HepG2 (cell line): ENCODE results near the gene CLASP1. TPM values are rescaled to one million over a fixed set of nuclear protein-coding genes. Genes with fewer than 3 reads are reported as not detected.

Source experiments
- ATAC-seq: fragments of 200-7000 bp; cut with Tn5 transposase; 3 replicates; pipeline ENCODE4 v1.9.1; 2020; ENCODE audit warnings: mild to moderate bottlenecking, moderate library complexity
- BruUV-seq: library from RNA; stranded (reverse); fragments of 400-500 nt; replicated peaks from 2 replicates; lab custom pipeline; 2021; lab: Mats Ljungman, UMichigan
- CTCF ChIA-PET: fragments of 300-600 bp; formaldehyde crosslinking; extraction: SDS; loops from one replicate; lab custom pipeline; 2021; ENCODE audit warnings: low total read pairs, inconsistent platforms, low intra/inter-chr PET ratio; lab: Yijun Ruan, JAX
- POLR2A ChIA-PET: fragments of 350-600 bp; sonication (Branson Sonifier 250); formaldehyde crosslinking; loops from one replicate; lab custom pipeline; 2020; ENCODE audit warnings: antibody characterized with exemption, inconsistent platforms; lab: Yijun Ruan, JAX
- DNase-seq: peaks from one replicate; pipeline ENCODE4 v3.0.0-alpha.2; 2015; ENCODE audit warnings: low spot score
- FAIRE-seq: peaks from 3 replicates; lab custom pipeline; 2011; peaks lifted over from hg19 to GRCh38; lab: Jason Lieb, UNC
- H2AFZ ChIP-seq: one replicate; pipeline ENCODE4 v1.6.1; 2011; ENCODE audit warnings: low read length, inconsistent platforms
- H3K27ac ChIP-seq: fragments of 300-600 bp; 3 replicates; pipeline ENCODE4 v1.8.0; 2011; ENCODE audit warnings: mixed run types, mild to moderate bottlenecking, mixed read lengths, low read length, inconsistent platforms; ENCODE audit not compliant: insufficient read depth; ENCODE audit errors: extremely low read length
- H3K27me3 ChIP-seq, 2 experiments: fragments of 200-600 bp in 1 of 2; 2 replicates in 1 of 2; 3 replicates in 1 of 2; pipeline versions ENCODE4 v1.6.0 to v1.8.0; 2011; ENCODE audit warnings: low read length in 2 of 2, mild to moderate bottlenecking in 2 of 2, moderate library complexity in 2 of 2, inconsistent platforms in 1 of 2; ENCODE audit not compliant: insufficient read depth in 2 of 2, control insufficient read depth in 1 of 2
- H3K36me3 ChIP-seq, 2 experiments: fragments of 200-600 bp in 1 of 2; replicated peaks in 1 of 2; 2 replicates in 1 of 2; 3 replicates in 1 of 2; pipeline versions ENCODE4 v1.5.1 to v1.8.0; 2011; ENCODE audit warnings: low read length in 2 of 2, inconsistent platforms in 1 of 2; ENCODE audit not compliant: insufficient read depth in 2 of 2, control insufficient read depth in 1 of 2
- H3K4me1 ChIP-seq: 2 replicates; pipeline ENCODE4 v1.5.1; 2012; ENCODE audit warnings: low read length, inconsistent platforms; ENCODE audit not compliant: insufficient read depth
- H3K4me2 ChIP-seq: 2 replicates; pipeline ENCODE4 v1.6.0; 2011; ENCODE audit warnings: low read depth, low read length, inconsistent platforms
- H3K4me3 ChIP-seq, 3 experiments: fragments of 200-600 bp in 1 of 3; sonication (generic), shearing (Covaris generic) in 1 of 3; replicated peaks in 1 of 3; 2 replicates each; pipeline ENCODE4 v1.5.1; 2011 to 2016; ENCODE audit warnings: low read length in 3 of 3, inconsistent platforms in 2 of 3, low read depth in 2 of 3, mild to moderate bottlenecking in 2 of 3, control low read depth in 1 of 3, mixed read lengths in 1 of 3; ENCODE audit not compliant: insufficient read depth in 1 of 3
- H3K79me2 ChIP-seq: one replicate; pipeline ENCODE4 v1.6.1; 2011; ENCODE audit warnings: low read length, inconsistent platforms; ENCODE audit not compliant: insufficient read depth
- H3K9ac ChIP-seq: 2 replicates; pipeline ENCODE4 v1.6.0; 2011; ENCODE audit warnings: mild to moderate bottlenecking, low read depth, low read length, inconsistent platforms; ENCODE audit not compliant: insufficient read depth
- H3K9me3 ChIP-seq: 2 replicates; pipeline ENCODE4 v1.5.1; 2012; ENCODE audit warnings: mild to moderate bottlenecking, low read length
- H4K20me1 ChIP-seq: 2 replicates; pipeline ENCODE4 v1.6.0; 2011; ENCODE audit warnings: inconsistent platforms, mild to moderate bottlenecking, low read length, moderate library complexity; ENCODE audit not compliant: insufficient read depth
- AKAP8 ChIP-seq: sonication (generic); formaldehyde crosslinking; IDR thresholded peaks from 2 replicates; pipeline ENCODE4 v1.5.1; 2020; ENCODE audit warnings: mild to moderate bottlenecking, missing genetic modification reagents
- BORCS8-MEF2B ChIP-seq: sonication (generic); formaldehyde crosslinking; IDR thresholded peaks from 2 replicates; pipeline ENCODE4 v1.8.0; 2022; ENCODE audit warnings: mild to moderate bottlenecking, missing genetic modification reagents
- E2F5 ChIP-seq: sonication (generic); formaldehyde crosslinking; conservative IDR thresholded peaks from 2 replicates; pipeline ENCODE4 v1.4.0; 2020; ENCODE audit warnings: missing genetic modification reagents
- HNF4A ChIP-seq: sonication (generic); formaldehyde crosslinking; IDR thresholded peaks from 2 replicates; pipeline ENCODE4 v1.4.0; 2020; ENCODE audit warnings: missing genetic modification reagents
- JUN ChIP-seq: sonication (generic); formaldehyde crosslinking; IDR thresholded peaks from 2 replicates; pipeline ENCODE4 v1.4.0; 2020; ENCODE audit warnings: mild to moderate bottlenecking, missing genetic modification reagents
- KLF15 ChIP-seq: sonication (generic); formaldehyde crosslinking; IDR thresholded peaks from 2 replicates; pipeline ENCODE4 v1.8.1; 2023; ENCODE audit warnings: borderline replicate concordance, mild to moderate bottlenecking, inconsistent platforms, missing genetic modification reagents, mixed read lengths
- MIER3 ChIP-seq: IDR thresholded peaks from 2 replicates; pipeline ENCODE4 v1.6.1; 2016; ENCODE audit warnings: missing compliant biosample characterization, borderline replicate concordance
- MLX ChIP-seq: IDR thresholded peaks from 2 replicates; pipeline ENCODE4 v1.6.1; 2016
- NFRKB ChIP-seq: fragments of 450-650 bp; IDR thresholded peaks from 2 replicates; pipeline ENCODE4 v1.6.1; 2017
- PCBP1 ChIP-seq: fragments of 200-400 bp; formaldehyde crosslinking; IDR thresholded peaks from 2 replicates; pipeline ENCODE4 v1.6.1; 2017; ENCODE audit warnings: mild to moderate bottlenecking, low read depth, low read length, borderline replicate concordance
- RFXANK ChIP-seq: IDR thresholded peaks from 2 replicates; pipeline ENCODE4 v1.6.1; 2016
- SMARCE1 ChIP-seq: fragments of 450-650 bp; IDR thresholded peaks from 2 replicates; pipeline ENCODE4 v1.6.1; 2017; ENCODE audit warnings: borderline replicate concordance
- STAT6 ChIP-seq: sonication (generic); formaldehyde crosslinking; IDR thresholded peaks from 2 replicates; pipeline ENCODE4 v1.4.0; 2020; ENCODE audit warnings: missing genetic modification reagents, mild to moderate bottlenecking, borderline replicate concordance
- TARDBP ChIP-seq: sonication (generic); formaldehyde crosslinking; IDR thresholded peaks from 2 replicates; pipeline ENCODE4 v1.8.0; 2022; ENCODE audit warnings: mild to moderate bottlenecking, missing genetic modification reagents
- TGIF2 ChIP-seq: IDR thresholded peaks from 2 replicates; pipeline ENCODE4 v1.6.1; 2016; ENCODE audit warnings: control low read depth, missing compliant biosample characterization
- WIZ ChIP-seq: sonication (generic); formaldehyde crosslinking; IDR thresholded peaks from 2 replicates; pipeline ENCODE4 v1.5.1; 2020; ENCODE audit warnings: mild to moderate bottlenecking, missing genetic modification reagents
- ZNF124 ChIP-seq: sonication (generic); formaldehyde crosslinking; IDR thresholded peaks from 2 replicates; pipeline ENCODE4 v1.4.0; 2020; ENCODE audit warnings: missing genetic modification reagents
- ZNF275 ChIP-seq: sonication (generic); formaldehyde crosslinking; IDR thresholded peaks from 2 replicates; pipeline ENCODE4 v1.8.0; 2022; ENCODE audit warnings: missing genetic modification reagents, mild to moderate bottlenecking, inconsistent platforms, borderline replicate concordance
- ZNF580 ChIP-seq: IDR thresholded peaks from 2 replicates; pipeline ENCODE4 v1.6.1; 2016; ENCODE audit warnings: low read depth, borderline replicate concordance
- ZNF761 ChIP-seq: sonication (generic); formaldehyde crosslinking; conservative IDR thresholded peaks from 2 replicates; pipeline ENCODE4 v1.4.0; 2020; ENCODE audit warnings: mild to moderate bottlenecking, missing genetic modification reagents
- ZNF780A ChIP-seq: sonication (generic); formaldehyde crosslinking; IDR thresholded peaks from 2 replicates; pipeline ENCODE4 v1.8.0; 2022; ENCODE audit warnings: mild to moderate bottlenecking, missing genetic modification reagents, moderate library complexity
- WGBS: methylation state at CpG from one replicate; pipeline ENCODE4 v1.1.6; 2017; ENCODE audit warnings: low lambda C conversion rate; 5-methylcytosine and 5-hydroxymethylcytosine counted together
- in situ Hi-C: cut with HindIII; loops from 2 replicates; pipeline ENCODE4 v1.10.0; 2017; ENCODE audit warnings: low pct_unique_long_range_greater_than_20kb; ENCODE audit not compliant: extremely low pct_ligation_motif_present
- intact Hi-C: fragments of 100-400 bp; cut with micrococcal nuclease; formaldehyde crosslinking; loops from one replicate; pipeline ENCODE4 v1.10.0; 2022; ENCODE audit not compliant: unreplicated experiment
- polyA plus RNA-seq, 8 experiments: library from polyadenylated mRNA; depleted of rRNA in 3 of 8; stranded (reverse) in 7 of 8; unstranded in 1 of 8; fragments of >200 nt; fragmentation: Illumina TruSeq in 4 of 8; extraction: Trizol in 4 of 8; gene quantifications; 2 replicates each; pipeline versions ENCODE4 v1.2.1 to v1.2.3, GENCODE V29; 2011 to 2016; ENCODE audit warnings: low read depth in 4 of 8, missing spikeins in 1 of 8, mixed read lengths in 1 of 8; ENCODE audit not compliant: insufficient read depth in 1 of 8
- total RNA-seq, 5 experiments: library from RNA; depleted of rRNA; stranded (reverse); fragments of >200 nt; fragmentation: Illumina TruSeq; extraction: Trizol; gene quantifications; 2 replicates each; pipeline ENCODE4 v1.2.3, GENCODE V29; 2016; ENCODE audit warnings: low read depth in 1 of 5

Gene CLASP1
- total and polyA plus RNA-seq, 2 of the 13 experiments (the other 11 are each of a cell fraction or from before 2014, with no cell fraction given): 11.7 to 47.9 TPM

GRCh38 chr2:121650315-121650930, 1.2 kb upstream of the CLASP1 start:
- Histone ChIP-seq H3K9ac (peak overlapping the region; percentile 99), H4K20me1 (0 out of 2 replicates have a peak, but pooled peaks cover under 1% of the 10 kb centered on the region), H3K27me3 (no peaks in the 10 kb centered on the region; a peak in 2 of 5 replicates), H2AFZ (no peak overlapping the region), H3K27ac (peak overlapping the region; percentile 99), H3K4me3 (peak overlapping the region; percentile 71 to 96 (median 95)), H3K4me1 (peaks cover 47% of the 10 kb centered on the region), H3K79me2 (peaks cover 55% of the 10 kb centered on the region), H3K4me2 (peak overlapping the region; percentile 92), H3K36me3 (no peaks in the 10 kb centered on the region), H3K9me3 (no peaks in the 10 kb centered on the region)
- FAIRE-seq (no peak), ATAC-seq (peak; percentile 31), DNase-seq (no peak)
- CTCF ChIA-PET: no interaction called here
- no TSS peak for BruUV-seq
- intact Hi-C loops: no loop called here
- POLR2A ChIA-PET: interaction anchor here (0.9 to 4.4 kb wide), 29 partner anchors 9 to 1972 kb away, joined by 3 to 119 read pairs (median 6); partner anchors contain the start of genes NIFK, RNU4ATAC, TMEM177 and TSN
- WGBS: 1% methylated on average over 22 of the region's 23 CpGs
- in situ Hi-C loops: no loop called here
- TF ChIP-seq MLX (CRISPR knock-in tag) (no peak), TARDBP (CRISPR knock-in tag) (peak; percentile 7; the same call in 1 of the 2 replicates), TGIF2 (CRISPR knock-in tag) (no peak), PCBP1 (no peak), SMARCE1 (no peak), ZNF761 (CRISPR knock-in tag) (no peak), RFXANK (CRISPR knock-in tag) (no peak), ZNF780A (no peak), BORCS8-MEF2B (CRISPR knock-in tag) (0 out of 2 replicates have a peak, but pooled peaks have one; percentile 9), JUN (CRISPR knock-in tag) (no peak), KLF15 (CRISPR knock-in tag) (no peak), E2F5 (CRISPR knock-in tag) (no peak), WIZ (CRISPR knock-in tag) (no peak), MIER3 (CRISPR knock-in tag) (no peak), STAT6 (no peak), NFRKB (no peak), HNF4A (no peak), ZNF124 (CRISPR knock-in tag) (no peak), AKAP8 (no peak), ZNF580 (CRISPR knock-in tag) (no peak), ZNF275 (CRISPR knock-in tag) (no peak)
